HG02870 (cell line): Measurements from ENCODE around the gene GPR3.
"Not testable (repeated sequence)": the region's sequence is repeated elsewhere in the genome, so short reads cannot be mapped to it uniquely, and the experiment has no call there.

Source experiments
- ATAC-seq: cut with Tn5 transposase; IDR thresholded peaks from one replicate; pipeline ENCODE4 v1.9.1; 2021; ENCODE audit warnings: mild to moderate bottlenecking, moderate library complexity; ENCODE audit not compliant: unreplicated experiment

GPR3 gene

GRCh38 chr1:27377760-27378495, 14.5 kb upstream of the GPR3 start:
- no peak for ATAC-seq

GRCh38 chr1:27379564-27380122, 12.8 kb upstream of the GPR3 start:
- no peak for ATAC-seq

DNA sequence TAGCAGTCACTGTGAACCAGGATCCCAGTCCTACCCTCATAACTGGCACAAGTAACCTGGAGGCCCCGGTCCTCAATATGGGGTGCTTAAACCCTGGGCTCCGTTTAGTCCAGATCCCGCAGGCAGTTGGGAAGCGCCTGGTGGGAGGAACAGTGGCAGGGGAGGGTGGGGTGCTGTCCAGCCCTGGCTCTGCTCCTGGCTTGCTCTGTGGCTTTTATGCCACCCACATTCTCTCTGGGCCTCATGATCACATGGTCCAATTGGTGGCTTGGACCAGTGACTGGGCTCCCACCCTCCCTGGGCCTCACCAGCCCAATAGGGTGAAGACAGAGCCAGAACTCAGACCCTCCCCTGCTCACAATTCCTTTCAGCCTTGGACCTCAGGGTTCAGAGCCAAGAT, 12.2 kb upstream of the GPR3 start:
- ATAC-seq: no peak

- no peak for ATAC-seq
Observed at GRCh38 chr1:27380766-27381733, 11.4 kb upstream of the GPR3 start.

DNA sequence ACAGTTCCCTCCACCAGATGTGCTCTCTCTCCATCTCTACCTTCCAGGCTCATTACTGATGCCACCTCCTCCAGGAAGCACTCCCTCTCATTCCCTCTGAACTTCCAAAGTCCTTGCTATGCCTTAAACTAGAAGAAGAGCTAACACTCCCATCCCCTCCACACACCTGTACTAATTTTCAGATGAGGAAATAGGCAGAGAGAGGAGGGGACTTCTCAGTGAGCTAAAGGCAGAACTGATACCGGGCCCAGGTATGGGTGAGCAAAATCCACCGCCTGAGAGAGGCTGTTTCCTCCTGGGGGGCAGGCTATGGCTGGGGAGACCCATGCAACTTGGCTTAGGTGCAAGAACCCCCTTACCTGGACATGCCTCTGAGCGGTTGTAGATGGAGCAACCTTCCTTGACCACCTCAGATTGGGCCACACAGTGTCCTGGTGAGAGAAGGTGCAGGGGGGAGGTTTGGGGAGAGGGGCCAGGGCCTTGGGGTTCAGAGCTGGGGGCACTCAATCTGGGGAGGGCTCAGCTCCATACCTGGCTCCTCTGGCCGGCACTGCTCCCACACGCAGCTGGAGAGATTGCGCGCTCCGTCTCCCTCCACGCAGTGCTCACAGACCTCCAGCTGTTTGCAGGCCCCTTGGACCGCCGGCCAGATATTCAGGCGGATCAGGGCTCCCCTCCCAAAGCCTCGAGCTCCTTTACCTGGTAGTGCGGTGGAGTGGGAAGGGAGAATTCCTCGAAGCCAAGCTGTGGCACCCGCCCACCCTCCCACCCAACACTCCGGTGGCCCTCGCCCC, 10.3 kb upstream of the GPR3 start:
- no peak for ATAC-seq

DNA sequence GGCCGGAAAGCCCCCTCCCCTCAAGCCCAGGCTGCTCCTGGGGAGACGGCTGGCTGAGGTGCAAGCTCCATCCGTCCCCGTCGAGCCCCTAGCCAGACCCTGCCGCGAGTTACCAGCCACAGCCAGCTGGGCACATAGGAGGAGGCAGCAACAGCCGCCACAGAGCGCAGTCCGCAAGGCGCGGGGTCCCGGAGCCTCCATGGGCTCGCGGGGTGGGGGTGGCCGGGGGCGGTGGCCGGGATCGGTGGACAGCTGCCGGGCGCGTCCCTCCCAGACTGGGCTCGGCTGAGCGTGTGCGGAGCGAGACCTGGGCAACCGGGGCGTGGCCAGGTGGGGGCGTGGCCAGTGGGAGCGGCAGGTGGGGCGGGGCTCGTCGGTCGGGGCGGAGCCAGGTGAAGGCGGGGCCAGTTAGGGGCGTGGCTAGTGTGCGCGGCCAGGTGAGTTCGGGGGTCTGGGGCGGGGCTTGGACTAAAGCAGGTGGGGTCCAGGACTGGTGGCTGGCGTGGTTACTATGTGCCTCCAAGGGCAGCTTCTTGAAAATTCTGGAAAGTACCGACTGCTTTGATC, 9.3 kb upstream of the GPR3 start, which contains the start of gene CD164L2:
Gene CD164L2 (minus strand): TSS at position 295 of the 567 bp plus-strand sequence. CDS start 94 bp downstream, at position 201.
- no peak for ATAC-seq

GRCh38 chr1:27383661-27384060, 8.8 kb upstream of the GPR3 start:
- no peak for ATAC-seq

GRCh38 chr1:27384797-27385196, 7.6 kb upstream of the GPR3 start:
- not testable (repeated sequence) for ATAC-seq

GRCh38 chr1:27388337-27389005, 4.0 kb upstream of the GPR3 start:
- no peak for ATAC-seq

DNA sequence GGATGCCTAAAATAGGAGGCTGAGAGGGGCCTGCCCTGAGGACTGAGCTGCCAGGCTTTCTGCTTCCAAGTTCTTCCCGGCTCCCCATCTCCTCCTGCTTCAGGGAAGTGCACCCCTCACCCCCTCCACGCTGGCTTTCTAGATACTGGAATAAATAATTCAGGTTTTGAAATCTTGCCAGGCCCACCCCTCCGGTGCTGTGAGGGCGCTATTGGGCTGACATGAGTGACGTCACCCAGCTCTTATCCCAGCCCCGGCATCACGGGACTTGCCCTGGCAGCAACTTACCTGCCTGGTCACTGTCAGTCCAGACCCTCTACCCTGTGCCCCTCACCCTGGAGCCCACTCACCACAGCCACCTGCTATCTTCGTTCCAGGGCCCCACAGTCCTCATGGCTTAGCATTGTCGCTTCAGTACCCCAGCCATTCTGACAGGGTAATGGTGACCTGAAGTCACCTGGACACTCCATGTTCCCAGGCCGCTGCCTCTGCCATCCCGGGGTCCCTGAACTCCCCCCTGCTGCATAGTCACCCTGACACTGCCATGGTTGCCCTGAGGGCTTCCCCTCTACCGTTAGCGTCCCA, 819 bp upstream of the GPR3 start:
- ATAC-seq: no peak

- no peak for ATAC-seq
Observed at GRCh38 chr1:27392778-27393635, 585 bp downstream of the GPR3 start.

DNA sequence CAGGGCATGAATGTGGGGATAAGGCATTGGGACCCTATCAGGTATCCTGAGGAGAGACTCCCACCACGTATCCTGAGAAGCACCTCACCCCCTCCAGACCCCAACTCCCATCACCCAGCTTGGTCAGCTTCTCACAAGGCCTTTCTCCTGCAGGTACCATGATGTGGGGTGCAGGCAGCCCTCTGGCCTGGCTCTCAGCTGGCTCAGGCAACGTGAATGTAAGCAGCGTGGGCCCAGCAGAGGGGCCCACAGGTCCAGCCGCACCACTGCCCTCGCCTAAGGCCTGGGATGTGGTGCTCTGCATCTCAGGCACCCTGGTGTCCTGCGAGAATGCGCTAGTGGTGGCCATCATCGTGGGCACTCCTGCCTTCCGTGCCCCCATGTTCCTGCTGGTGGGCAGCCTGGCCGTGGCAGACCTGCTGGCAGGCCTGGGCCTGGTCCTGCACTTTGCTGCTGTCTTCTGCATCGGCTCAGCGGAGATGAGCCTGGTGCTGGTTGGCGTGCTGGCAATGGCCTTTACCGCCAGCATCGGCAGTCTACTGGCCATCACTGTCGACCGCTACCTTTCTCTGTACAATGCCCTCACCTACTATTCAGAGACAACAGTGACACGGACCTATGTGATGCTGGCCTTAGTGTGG, 1.3 kb downstream of the GPR3 start:
- no peak for ATAC-seq

GRCh38 chr1:27394282-27394658, 1.8 kb downstream of the GPR3 start:
- ATAC-seq: no peak

DNA sequence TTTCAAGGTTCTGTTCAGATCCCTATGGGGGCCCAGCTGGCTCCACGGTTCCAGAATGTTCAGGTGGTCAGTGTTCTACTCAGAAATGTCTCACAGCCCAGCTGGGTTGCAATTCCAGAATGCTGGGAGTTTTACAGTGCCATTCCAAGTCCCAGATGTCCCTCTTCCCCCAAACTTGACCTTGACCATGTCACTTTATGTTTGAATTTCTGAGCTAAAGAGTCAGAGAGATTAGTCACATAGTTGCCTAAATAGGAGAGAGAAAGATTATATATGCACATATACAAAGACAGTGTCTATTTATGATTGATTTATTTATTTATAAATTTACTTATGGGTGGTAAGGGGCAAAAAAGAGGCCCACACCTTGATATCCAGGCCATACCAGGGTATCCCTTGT, 2.5 kb downstream of the GPR3 start:
- no peak for ATAC-seq

DNA sequence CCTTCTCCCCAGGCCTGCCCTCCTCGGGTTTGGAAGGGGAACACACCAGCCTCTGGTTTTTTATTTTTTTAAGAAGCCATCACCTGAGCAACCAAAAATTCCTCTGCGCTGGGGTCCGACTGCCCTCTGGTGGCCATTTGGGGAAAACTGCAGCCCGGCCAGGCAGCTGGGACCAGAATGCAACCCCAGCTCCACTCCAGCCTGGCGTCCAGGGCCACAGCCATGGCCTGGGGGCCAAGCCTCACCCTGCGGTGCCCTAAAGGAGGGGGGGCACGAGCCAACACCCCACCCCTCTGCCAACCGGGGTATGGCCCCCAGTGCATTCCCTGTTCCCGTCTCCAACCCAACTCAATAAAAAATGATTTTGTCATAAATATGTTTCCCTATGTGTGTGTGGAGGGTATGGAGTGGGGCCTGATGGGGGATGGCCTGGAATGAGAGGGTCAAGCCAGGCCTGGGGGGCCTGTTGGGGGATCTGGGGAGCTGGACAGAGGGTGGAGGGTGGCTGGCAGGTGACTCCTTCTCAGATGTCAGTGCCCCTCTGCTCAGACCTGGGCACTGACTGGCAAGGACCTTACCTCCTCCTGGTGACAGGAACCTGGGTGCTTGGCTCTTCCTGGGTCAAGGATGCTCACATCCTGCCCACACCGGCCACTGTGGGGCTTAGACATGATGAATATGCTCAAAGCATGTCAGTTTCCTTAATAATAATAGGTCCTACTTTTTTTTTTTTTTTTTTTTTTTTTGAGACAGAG, 3.2 kb downstream of the GPR3 start:
- no peak for ATAC-seq

DNA sequence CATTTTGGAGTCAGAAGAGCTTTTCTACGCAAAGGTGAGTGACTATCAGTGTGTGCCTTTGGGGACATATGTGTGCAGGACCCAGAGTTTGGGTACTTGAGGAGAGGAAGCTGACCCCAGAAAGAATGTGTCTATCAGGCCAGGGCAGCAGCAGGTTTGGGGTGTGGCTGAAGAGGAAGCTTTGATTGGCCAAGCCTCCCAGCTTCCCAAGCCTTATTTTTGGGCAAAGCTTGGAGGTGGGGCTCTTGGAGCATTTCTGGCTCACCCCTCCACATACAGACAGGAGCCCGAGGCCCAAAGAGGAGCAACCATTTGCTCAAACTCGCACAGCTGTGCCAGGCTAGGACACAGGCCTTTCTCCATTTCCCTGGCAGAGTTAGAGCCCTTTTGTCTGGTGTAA, 4.7 kb downstream of the GPR3 start:
- no peak for ATAC-seq

GRCh38 chr1:27397749-27398148, 5.3 kb downstream of the GPR3 start:
- no peak for ATAC-seq
